ENCODE measurements around the gene TNNI2.

DNA sequence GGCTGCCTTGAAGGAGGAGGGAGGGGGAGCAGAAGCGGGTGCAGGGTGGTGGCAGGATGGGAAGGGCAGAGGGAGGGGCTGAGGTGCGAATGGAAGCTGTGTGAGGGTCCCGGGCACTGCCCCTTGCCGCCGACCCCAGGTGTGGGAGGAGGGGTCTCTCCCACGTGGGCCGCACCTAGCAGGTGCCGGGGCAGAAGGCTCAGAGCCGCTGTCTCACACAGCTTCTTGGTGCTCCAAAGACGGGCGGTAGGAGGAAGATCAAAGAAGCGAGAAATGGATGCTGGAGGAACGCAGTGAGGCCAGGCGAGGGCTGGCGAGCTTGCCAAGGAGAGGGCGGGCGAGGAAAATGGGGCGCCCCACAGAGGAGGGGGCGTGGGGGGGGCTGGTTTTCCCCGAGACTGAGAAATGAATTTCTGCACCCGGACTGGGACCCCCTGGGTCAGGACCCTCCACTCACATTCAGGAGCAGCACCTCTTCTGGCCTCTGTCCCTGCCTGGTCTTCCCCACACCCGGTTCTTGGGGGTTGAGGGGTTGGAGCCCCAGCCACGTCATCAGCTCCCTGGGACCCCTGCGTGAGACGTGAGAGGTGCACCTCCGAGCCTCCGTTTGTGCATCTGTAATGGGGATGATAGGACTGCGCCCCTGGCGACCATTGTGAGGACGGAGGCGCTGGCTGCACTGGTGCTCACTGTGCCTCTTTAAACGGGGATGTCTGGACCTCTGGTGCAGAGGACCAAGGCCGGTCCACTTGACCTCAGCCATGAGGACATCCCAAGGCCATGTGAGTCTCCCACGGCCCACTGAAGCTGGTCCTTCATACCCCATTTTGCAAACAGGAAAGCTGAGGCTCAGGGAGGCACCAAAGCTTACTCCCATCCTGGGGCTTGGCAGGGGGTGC is 30.9 kb downstream of the TNNI2 start:
- TF ChIP-seq, protein P1, sequence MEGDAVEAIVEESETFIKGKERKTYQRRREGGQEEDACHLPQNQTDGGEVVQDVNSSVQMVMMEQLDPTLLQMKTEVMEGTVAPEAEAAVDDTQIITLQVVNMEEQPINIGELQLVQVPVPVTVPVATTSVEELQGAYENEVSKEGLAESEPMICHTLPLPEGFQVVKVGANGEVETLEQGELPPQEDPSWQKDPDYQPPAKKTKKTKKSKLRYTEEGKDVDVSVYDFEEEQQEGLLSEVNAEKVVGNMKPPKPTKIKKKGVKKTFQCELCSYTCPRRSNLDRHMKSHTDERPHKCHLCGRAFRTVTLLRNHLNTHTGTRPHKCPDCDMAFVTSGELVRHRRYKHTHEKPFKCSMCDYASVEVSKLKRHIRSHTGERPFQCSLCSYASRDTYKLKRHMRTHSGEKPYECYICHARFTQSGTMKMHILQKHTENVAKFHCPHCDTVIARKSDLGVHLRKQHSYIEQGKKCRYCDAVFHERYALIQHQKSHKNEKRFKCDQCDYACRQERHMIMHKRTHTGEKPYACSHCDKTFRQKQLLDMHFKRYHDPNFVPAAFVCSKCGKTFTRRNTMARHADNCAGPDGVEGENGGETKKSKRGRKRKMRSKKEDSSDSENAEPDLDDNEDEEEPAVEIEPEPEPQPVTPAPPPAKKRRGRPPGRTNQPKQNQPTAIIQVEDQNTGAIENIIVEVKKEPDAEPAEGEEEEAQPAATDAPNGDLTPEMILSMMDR (IDR thresholded peaks at IDR 0.05; ENCODE audit: poor library complexity, severe bottlenecking): no peak
- TF ChIP-seq SMC3 (conservative IDR thresholded peaks at IDR 0.05; ENCODE audit: poor library complexity) (no peak), POLR2AphosphoS5 (IDR thresholded peaks at IDR 0.05) (no peak), TAF1 (IDR thresholded peaks at IDR 0.05; ENCODE audit: low read depth) (no peak), EZH2 (IDR thresholded peaks at IDR 0.05; ENCODE audit: borderline replicate concordance, insufficient read depth, low read length, poor library complexity, severe bottlenecking) (no peak), EP300 (conservative IDR thresholded peaks at IDR 0.05; ENCODE audit: poor library complexity, severe bottlenecking) (no peak), RAD21 (conservative IDR thresholded peaks at IDR 0.05) (no peak)
- TF ChIP-seq, protein P2, sequence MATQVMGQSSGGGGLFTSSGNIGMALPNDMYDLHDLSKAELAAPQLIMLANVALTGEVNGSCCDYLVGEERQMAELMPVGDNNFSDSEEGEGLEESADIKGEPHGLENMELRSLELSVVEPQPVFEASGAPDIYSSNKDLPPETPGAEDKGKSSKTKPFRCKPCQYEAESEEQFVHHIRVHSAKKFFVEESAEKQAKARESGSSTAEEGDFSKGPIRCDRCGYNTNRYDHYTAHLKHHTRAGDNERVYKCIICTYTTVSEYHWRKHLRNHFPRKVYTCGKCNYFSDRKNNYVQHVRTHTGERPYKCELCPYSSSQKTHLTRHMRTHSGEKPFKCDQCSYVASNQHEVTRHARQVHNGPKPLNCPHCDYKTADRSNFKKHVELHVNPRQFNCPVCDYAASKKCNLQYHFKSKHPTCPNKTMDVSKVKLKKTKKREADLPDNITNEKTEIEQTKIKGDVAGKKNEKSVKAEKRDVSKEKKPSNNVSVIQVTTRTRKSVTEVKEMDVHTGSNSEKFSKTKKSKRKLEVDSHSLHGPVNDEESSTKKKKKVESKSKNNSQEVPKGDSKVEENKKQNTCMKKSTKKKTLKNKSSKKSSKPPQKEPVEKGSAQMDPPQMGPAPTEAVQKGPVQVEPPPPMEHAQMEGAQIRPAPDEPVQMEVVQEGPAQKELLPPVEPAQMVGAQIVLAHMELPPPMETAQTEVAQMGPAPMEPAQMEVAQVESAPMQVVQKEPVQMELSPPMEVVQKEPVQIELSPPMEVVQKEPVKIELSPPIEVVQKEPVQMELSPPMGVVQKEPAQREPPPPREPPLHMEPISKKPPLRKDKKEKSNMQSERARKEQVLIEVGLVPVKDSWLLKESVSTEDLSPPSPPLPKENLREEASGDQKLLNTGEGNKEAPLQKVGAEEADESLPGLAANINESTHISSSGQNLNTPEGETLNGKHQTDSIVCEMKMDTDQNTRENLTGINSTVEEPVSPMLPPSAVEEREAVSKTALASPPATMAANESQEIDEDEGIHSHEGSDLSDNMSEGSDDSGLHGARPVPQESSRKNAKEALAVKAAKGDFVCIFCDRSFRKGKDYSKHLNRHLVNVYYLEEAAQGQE (IDR thresholded peaks at IDR 0.05; ENCODE audit: borderline replicate concordance): no peak
